H1 (cell line): ENCODE data around the gene GSTO2. TPM values are rescaled to one million over a fixed set of nuclear protein-coding genes. Genes with fewer than 3 reads are reported as not detected.

Experiments
- CTCF ChIA-PET: fragments of 300-600 bp; sonication (Branson Sonifier 250); formaldehyde crosslinking; loops from one replicate; lab custom pipeline; 2021; ENCODE audit not compliant: partially characterized antibody; lab: Charles Lee
- POLR2A ChIA-PET: fragments of 300-600 bp; sonication (Branson Sonifier 250); formaldehyde crosslinking; loops from one replicate; lab custom pipeline; 2021; ENCODE audit warnings: inconsistent platforms; ENCODE audit not compliant: partially characterized antibody; lab: Charles Lee
- DNase-seq, 2 experiments: peaks; one replicate each; pipeline versions ENCODE4 v3.0.0 to v3.0.0-alpha.2; 2010 to 2022; ENCODE audit warnings: low spot score in 2 of 2, low read depth in 1 of 2, mixed read lengths in 1 of 2
- FAIRE-seq: peaks from 2 replicates; lab custom pipeline; 2011; peaks lifted over from hg19 to GRCh38; lab: Jason Lieb, UNC
- H2AFZ ChIP-seq: 2 replicates; pipeline ENCODE4 v1.8.1; 2012; ENCODE audit warnings: low read length, inconsistent platforms
- H2AK5ac ChIP-seq: 2 replicates; pipeline ENCODE4 v1.6.1; 2013; ENCODE audit warnings: low read depth, low read length
- H2BK120ac ChIP-seq: replicated peaks from 2 replicates; pipeline ENCODE3; 2013; ENCODE audit warnings: low read depth, low read length, inconsistent platforms
- H2BK12ac ChIP-seq: 2 replicates; pipeline ENCODE4 v1.6.1; 2013; ENCODE audit warnings: low read depth, low read length
- H2BK15ac ChIP-seq: 2 replicates; pipeline ENCODE4 v1.6.1; 2013; ENCODE audit warnings: low read length
- H2BK20ac ChIP-seq: 2 replicates; pipeline ENCODE4 v1.6.1; 2013; ENCODE audit warnings: low read length
- H2BK5ac ChIP-seq: 2 replicates; pipeline ENCODE4 v1.6.1; 2013; ENCODE audit warnings: low read depth, low read length
- H3K14ac ChIP-seq: 2 replicates; pipeline ENCODE4 v1.6.1; 2013; ENCODE audit warnings: inconsistent platforms; ENCODE audit not compliant: insufficient read length
- H3K18ac ChIP-seq: 2 replicates; pipeline ENCODE4 v1.6.1; 2013; ENCODE audit warnings: low read length; ENCODE audit errors: extremely low read depth
- H3K23ac ChIP-seq: 2 replicates; pipeline ENCODE4 v1.6.1; 2013; ENCODE audit warnings: inconsistent platforms; ENCODE audit not compliant: insufficient read length
- H3K23me2 ChIP-seq: 2 replicates; pipeline ENCODE4 v1.6.1; 2013; ENCODE audit warnings: low read depth, low read length
- H3K27ac ChIP-seq: 2 replicates; pipeline ENCODE4 v1.6.1; 2011; ENCODE audit warnings: low read depth, low read length, inconsistent platforms
- H3K27me3 ChIP-seq, 4 experiments: replicated peaks in 1 of 4; 1 replicate in 1 of 4; 2 replicates in 3 of 4; pipeline versions ENCODE4 v1.6.1 to v1.8.1; 2011 to 2013; ENCODE audit warnings: low read length in 3 of 4, mild to moderate bottlenecking in 3 of 4, inconsistent platforms in 2 of 4, mixed read lengths in 2 of 4, moderate library complexity in 1 of 4; ENCODE audit not compliant: control insufficient read depth in 3 of 4, insufficient read depth in 3 of 4; ENCODE audit errors: extremely low read depth in 1 of 4
- H3K36me3 ChIP-seq, 4 experiments: 2 replicates each; pipeline versions ENCODE4 v1.6.1 to v1.8.1; 2011 to 2013; ENCODE audit warnings: mild to moderate bottlenecking in 4 of 4, low read length in 3 of 4, moderate library complexity in 2 of 4, control low read depth in 1 of 4, inconsistent platforms in 1 of 4; ENCODE audit not compliant: insufficient read depth in 4 of 4, control insufficient read depth in 2 of 4
- H3K4ac ChIP-seq: replicated peaks from 2 replicates; pipeline ENCODE3; 2013; ENCODE audit warnings: low read length, low read depth, mixed read lengths, inconsistent platforms; ENCODE audit not compliant: insufficient read length
- H3K4me1 ChIP-seq, 4 experiments: replicated peaks in 1 of 4; 1 replicate in 1 of 4; 2 replicates in 3 of 4; pipeline versions ENCODE4 v1.6.1 to v1.8.1; 2011 to 2013; ENCODE audit warnings: low read length in 3 of 4, inconsistent platforms in 2 of 4, mixed read lengths in 1 of 4; ENCODE audit not compliant: insufficient read depth in 4 of 4, control insufficient read depth in 3 of 4
- H3K4me2 ChIP-seq, 2 experiments: 2 replicates each; pipeline versions ENCODE4 v1.6.1 to v1.8.1; 2011 to 2013; ENCODE audit warnings: low read depth in 2 of 2, low read length in 2 of 2, control low read depth in 1 of 2, inconsistent platforms in 1 of 2, mild to moderate bottlenecking in 1 of 2; ENCODE audit not compliant: insufficient read depth in 1 of 2
- H3K4me3 ChIP-seq, 4 experiments: fragments of 200-600, 300-600 bp in 1 of 4; sonication (generic), shearing (Covaris generic), sonication (Bioruptor Twin) in 1 of 4; 2 replicates each; pipeline versions ENCODE4 v1.5.1 to v1.8.1; 2011 to 2016; ENCODE audit warnings: low read length in 4 of 4, low read depth in 3 of 4, control low read depth in 2 of 4, inconsistent platforms in 2 of 4, mild to moderate bottlenecking in 2 of 4, mixed read lengths in 1 of 4, moderate library complexity in 1 of 4; ENCODE audit not compliant: insufficient read depth in 2 of 4; ENCODE audit errors: extremely low read depth in 1 of 4
- H3K56ac ChIP-seq: replicated peaks from 2 replicates; pipeline ENCODE3; 2013; ENCODE audit warnings: low read depth, mild to moderate bottlenecking, mixed read lengths, low read length, inconsistent platforms; ENCODE audit not compliant: insufficient read length
- H3K79me1 ChIP-seq: 2 replicates; pipeline ENCODE4 v1.6.1; 2013; ENCODE audit warnings: low read depth, low read length, control low read depth
- H3K79me2 ChIP-seq, 2 experiments: 2 replicates each; pipeline versions ENCODE4 v1.6.1 to v1.8.1; 2012 to 2013; ENCODE audit warnings: low read length in 2 of 2, mild to moderate bottlenecking in 2 of 2, inconsistent platforms in 1 of 2; ENCODE audit not compliant: insufficient read depth in 2 of 2, control insufficient read depth in 1 of 2
- H3K9ac ChIP-seq, 4 experiments: replicated peaks in 1 of 4; 1 replicate in 1 of 4; 2 replicates in 3 of 4; pipeline versions ENCODE4 v1.6.1 to v1.8.1; 2011 to 2013; ENCODE audit warnings: low read depth in 3 of 4, low read length in 3 of 4, control low read depth in 2 of 4, mild to moderate bottlenecking in 2 of 4, moderate library complexity in 2 of 4, inconsistent platforms in 1 of 4; ENCODE audit errors: extremely low read depth in 1 of 4
- H3K9me3 ChIP-seq, 2 experiments: 2 replicates each; pipeline versions ENCODE4 v1.6.1 to v1.8.1; 2012 to 2013; ENCODE audit warnings: mild to moderate bottlenecking in 2 of 2, moderate library complexity in 2 of 2, control low read depth in 1 of 2, inconsistent platforms in 1 of 2, low read depth in 1 of 2, low read length in 1 of 2, mixed read lengths in 1 of 2; ENCODE audit not compliant: insufficient read depth in 2 of 2
- H4K20me1 ChIP-seq, 2 experiments: replicated peaks in 1 of 2; 2 replicates each; pipeline versions ENCODE3 to v1.8.1; 2011 to 2013; ENCODE audit warnings: inconsistent platforms in 2 of 2, low read length in 2 of 2, mild to moderate bottlenecking in 1 of 2; ENCODE audit not compliant: insufficient read depth in 2 of 2, control insufficient read depth in 1 of 2
- H4K5ac ChIP-seq: 2 replicates; pipeline ENCODE4 v1.6.1; 2013; ENCODE audit warnings: low read length, low read depth, mixed read lengths, inconsistent platforms; ENCODE audit not compliant: insufficient read length
- H4K8ac ChIP-seq: 2 replicates; pipeline ENCODE4 v1.8.0; 2013; ENCODE audit warnings: mild to moderate bottlenecking, moderate library complexity, low read length, inconsistent platforms; ENCODE audit not compliant: insufficient read depth; ENCODE audit errors: extremely low read depth
- H4K91ac ChIP-seq: replicated peaks from 2 replicates; pipeline ENCODE3; 2013; ENCODE audit warnings: low read length, mixed read lengths, inconsistent platforms; ENCODE audit not compliant: insufficient read length
- ATF3 ChIP-seq: IDR thresholded peaks from 2 replicates; pipeline ENCODE4 v1.6.1; 2011; ENCODE audit warnings: low read depth, mild to moderate bottlenecking, low read length; ENCODE audit not compliant: insufficient read depth
- CBX5 ChIP-seq: fragments of 300-800, 300-1000 bp; sonication (generic); IDR thresholded peaks from 2 replicates; pipeline ENCODE4 v1.7.1; 2016; ENCODE audit warnings: antibody characterized with exemption, low read length, low read depth
- EZH2 ChIP-seq: fragments of 200-600 bp; sonication (generic); IDR thresholded peaks from 2 replicates; pipeline ENCODE4 v1.7.1; 2012; ENCODE audit warnings: low read depth, mild to moderate bottlenecking, moderate library complexity, low read length, inconsistent platforms; ENCODE audit not compliant: severe bottlenecking
- KDM1A ChIP-seq: fragments of 200-600, 300-600 bp; sonication (generic); IDR thresholded peaks from 2 replicates; pipeline ENCODE4 v1.7.1; 2016; ENCODE audit warnings: mild to moderate bottlenecking, low read length, borderline replicate concordance
- KDM5A ChIP-seq: fragments of 200-600 bp; IDR thresholded peaks from 2 replicates; pipeline ENCODE4 v1.7.1; 2012; ENCODE audit warnings: mild to moderate bottlenecking, low read length, inconsistent platforms, mixed read lengths
- MAX ChIP-seq: IDR thresholded peaks from 2 replicates; pipeline ENCODE4 v1.6.1; 2012; ENCODE audit warnings: inconsistent platforms
- POLR2AphosphoS5 ChIP-seq: IDR thresholded peaks from 2 replicates; pipeline ENCODE4 v1.6.1; 2011; ENCODE audit warnings: low read depth, low read length
- TAF7 ChIP-seq: optimal IDR thresholded peaks from 2 replicates; pipeline ENCODE3; 2011; ENCODE audit warnings: low read depth, mild to moderate bottlenecking, inconsistent platforms, low read length, moderate library complexity, borderline replicate concordance
- TBP ChIP-seq: IDR thresholded peaks from 2 replicates; pipeline ENCODE4 v1.6.1; 2011; ENCODE audit warnings: low read depth, low read length, improper control_type of control experiment
- TCF12 ChIP-seq: IDR thresholded peaks from 2 replicates; pipeline ENCODE4 v1.6.1; 2011; ENCODE audit warnings: low read depth, mild to moderate bottlenecking, low read length
- YY1 ChIP-seq: IDR thresholded peaks from 2 replicates; pipeline ENCODE4 v1.6.1; 2011; ENCODE audit warnings: low read depth, mild to moderate bottlenecking, low read length
- ZNF274 ChIP-seq: IDR thresholded peaks from 2 replicates; pipeline ENCODE4 v1.7.0; 2012; ENCODE audit warnings: low read length, borderline replicate concordance; ENCODE audit errors: extremely low read depth
- WGBS, 2 experiments: shearing (Covaris generic) in 1 of 2; methylation state at CpG; one replicate each; pipeline versions ENCODE4 v1.1.6 to v1.1.7; 2013 to 2015; ENCODE audit warnings: low lambda C conversion rate in 2 of 2, mixed read lengths in 2 of 2, inconsistent platforms in 1 of 2, low coverage in 1 of 2, missing lambda C conversion rate in 1 of 2; ENCODE audit not compliant: insufficient replicate concordance in 2 of 2, insufficient coverage in 1 of 2, insufficient read length in 1 of 2; ENCODE audit errors: extremely low coverage in 1 of 2, missing lambda C conversion rate in 1 of 2; 5-methylcytosine and 5-hydroxymethylcytosine counted together
- polyA plus RNA-seq, 7 experiments: library from polyadenylated mRNA; depleted of rRNA in 3 of 7; stranded (reverse) in 5 of 7; unstranded in 2 of 7; fragments of >200 nt in 5 of 7; fragments of 200-250 nt in 2 of 7; gene quantifications; 1 replicate in 5 of 7; 2 replicates in 1 of 7; 4 replicates in 1 of 7; pipeline versions ENCODE4 v1.2.1 to v1.2.3, GENCODE V29; 2011 to 2013; ENCODE audit warnings: missing spikeins in 2 of 7, mixed read lengths in 2 of 7
- total RNA-seq: library from RNA; stranded (reverse); fragmentation: NEBNext Ultra II Directional; extraction: Animal tissue kit (Norgen Biotek cat#: 25700); gene quantifications from 2 replicates; pipeline ENCODE4 v1.2.1, GENCODE V29; 2021

GSTO2 gene
- total and polyA plus RNA-seq, 2 of the 8 experiments (the other 6 are each of a cell fraction or from before 2014, with no cell fraction given): 13.1 to 41.7 TPM

- Histone ChIP-seq H2AK5ac (no peak overlapping the region), H3K18ac (no peak overlapping the region), H3K9me3 (no peaks in the 10 kb centered on the region), H3K23me2 (no peaks in the 10 kb centered on the region), H2BK20ac (no peak overlapping the region), H3K79me2 (peaks cover 0 to 33% of the 10 kb centered on the region in 2 experiments; a peak in 2 of 4 replicates), H3K23ac (no peak overlapping the region), H4K91ac (no peak overlapping the region), H3K4ac (no peak overlapping the region), H2BK5ac (no peak overlapping the region), H4K20me1 (peaks cover 4 to 7% of the 10 kb centered on the region in 2 experiments), H3K4me1 (peaks cover 0 to under 1% (median 0%) of the 10 kb centered on the region in 4 experiments; a peak in 1 of 7 replicates), H3K56ac (no peak overlapping the region), H2AFZ (no peak overlapping the region), H3K14ac (no peak overlapping the region), H2BK15ac (no peak overlapping the region), H2BK12ac (no peak overlapping the region), H3K4me3 (no peak overlapping the region), H3K27me3 (no peaks in the 10 kb centered on the region), H3K36me3 (peaks cover 0 to 42% (median 4%) of the 10 kb centered on the region in 4 experiments; a peak in 5 of 8 replicates), H3K27ac (no peak overlapping the region), H4K5ac (no peak overlapping the region), H2BK120ac (no peak overlapping the region), H3K79me1 (no peaks in the 10 kb centered on the region; the same call in 1 of the 2 replicates), H3K4me2 (no peak overlapping the region), H3K9ac (no peak overlapping the region), H4K8ac (no peak overlapping the region)
- no peak for DNase-seq
- POLR2A ChIA-PET: interaction anchor here (1.3 to 1.6 kb wide), 4 partner anchors 9 to 141 kb away, joined by 3 to 4 read pairs (median 4); partner anchors contain the start of gene SFR1
- TF ChIP-seq YY1 (no peak), TBP (no peak), KDM5A (no peak), TCF12 (no peak), POLR2AphosphoS5 (no peak), MAX (no peak), EZH2 (no peak), ATF3 (no peak), KDM1A (no peak), TAF7 (no peak), CBX5 (no peak), ZNF274 (no peak)
- CTCF ChIA-PET: interaction anchor here (0.7 to 2.0 kb wide), 3 partner anchors 8 to 234 kb away, joined by 3 to 8 read pairs (median 3); no protein-coding TSS in a partner anchor
- FAIRE-seq: no peak
- 95% methylated on average over 5 of the region's 5 CpGs; no CpG with 5 or more reads in 1 of the 2 experiments for WGBS, 2 experiments
These were observed 6.9 kb upstream of the GSTO2 start for GRCh38 chr10:104262055-104262454.
